GM19035 (cell line): ENCODE results near the gene MBNL1.
A peak's percentile ranks its signal among the peaks of the same experiment; 100 is the strongest.
"Not testable (repeated sequence)": the region's sequence is repeated elsewhere in the genome, so short reads cannot be mapped to it uniquely, and the experiment has no call there.

ENCODE experiments used
- ATAC-seq: cut with Tn5 transposase; IDR thresholded peaks from one replicate; pipeline ENCODE4 v1.9.1; 2021; ENCODE audit not compliant: unreplicated experiment

MBNL1 gene

DNA sequence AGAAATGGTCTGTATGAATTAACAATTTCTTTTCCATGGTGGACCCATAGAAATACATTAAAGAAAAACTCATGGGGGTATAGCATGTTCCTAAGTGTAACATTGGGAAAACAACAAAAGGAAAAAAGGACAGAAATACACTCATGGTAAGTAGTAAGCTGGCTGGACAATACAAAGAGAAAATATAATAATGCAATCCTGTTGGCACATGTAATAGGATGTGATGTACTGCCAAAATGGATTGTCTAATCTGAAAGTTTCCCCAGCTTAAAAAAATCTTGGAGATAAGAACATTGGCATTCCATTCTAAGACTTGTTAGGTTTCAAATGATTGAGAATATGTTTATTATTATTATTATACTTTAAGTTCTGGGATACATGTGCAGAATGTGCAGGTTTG is 128.1 kb downstream of the MBNL1 start:
- ATAC-seq: no peak

DNA sequence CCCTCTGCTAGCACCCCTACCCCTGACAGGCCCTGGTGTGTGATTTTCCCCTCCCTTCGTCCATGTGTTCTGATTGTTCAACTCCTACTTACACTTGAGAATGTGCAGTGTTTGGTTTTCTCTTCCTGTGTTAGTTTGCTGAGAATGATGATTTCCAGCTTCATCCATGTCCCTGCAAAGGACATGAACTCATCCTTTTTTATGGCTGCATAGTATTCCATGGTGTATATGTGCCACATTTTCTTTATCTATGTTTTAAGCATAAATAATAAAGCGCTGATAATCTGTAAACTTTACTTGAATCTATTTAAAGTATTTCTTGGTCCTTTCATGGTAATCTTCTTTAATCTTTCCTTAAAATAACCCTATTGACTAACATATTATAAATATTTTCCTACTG is 128.6 kb downstream of the MBNL1 start:
- ATAC-seq: not testable (repeated sequence)

DNA sequence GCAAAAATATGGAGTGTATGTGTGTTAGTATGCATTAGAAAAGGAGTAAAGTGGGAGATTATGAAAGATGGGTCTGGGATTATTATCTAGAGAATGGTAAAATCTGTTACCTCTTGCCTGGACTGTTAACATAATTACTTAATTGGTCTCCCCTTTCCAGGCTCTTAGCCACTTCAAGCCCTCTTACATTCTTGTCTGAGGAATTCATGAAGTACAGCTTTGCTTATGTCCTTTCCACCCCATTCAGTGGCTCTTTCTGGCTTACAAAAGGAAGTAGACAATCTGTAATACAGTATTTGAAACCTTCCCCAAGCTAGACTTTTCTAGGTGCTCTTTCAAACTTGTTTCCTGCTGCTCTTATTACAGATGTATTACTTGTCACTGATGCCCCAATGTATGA is 129.8 kb downstream of the MBNL1 start:
- no peak for ATAC-seq

DNA sequence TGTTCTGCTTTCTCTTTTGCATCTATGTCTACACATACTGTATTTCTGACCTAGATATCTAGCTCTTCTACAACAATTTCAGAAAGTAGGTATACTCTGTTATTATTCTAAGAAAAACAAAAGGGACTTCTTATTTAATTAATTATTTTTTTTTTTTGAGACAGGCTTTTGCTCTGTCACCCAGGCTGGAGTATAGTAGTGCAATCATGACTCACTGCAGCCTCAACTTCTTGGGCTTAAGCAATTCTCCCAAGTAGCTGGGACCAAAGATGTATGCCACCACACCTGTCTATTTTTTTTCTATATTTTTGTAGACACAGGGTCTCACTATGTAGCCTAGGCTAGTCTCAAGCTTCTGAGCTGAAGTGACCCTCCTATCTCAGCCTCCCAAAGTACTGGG is 130.6 kb downstream of the MBNL1 start:
- no peak for ATAC-seq

DNA sequence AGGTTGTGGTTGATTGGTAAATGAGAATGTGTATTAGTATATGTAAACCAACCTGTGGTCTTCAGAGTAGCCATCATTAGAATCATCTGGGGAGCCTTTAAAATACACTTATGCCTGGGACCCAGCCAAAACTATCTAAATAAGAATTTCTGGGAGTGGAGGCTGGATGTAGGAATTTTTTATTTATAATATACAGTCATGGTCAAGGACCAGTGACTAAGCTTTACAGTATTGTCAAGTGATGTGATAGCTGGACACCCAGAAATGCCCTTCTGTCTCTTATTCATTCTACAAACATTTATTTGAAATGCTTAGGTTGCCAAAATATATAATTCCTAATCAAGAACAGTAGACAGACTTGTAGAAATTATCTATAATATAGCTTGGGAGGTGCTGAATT is 132.2 kb downstream of the MBNL1 start:
- ATAC-seq: no peak

DNA sequence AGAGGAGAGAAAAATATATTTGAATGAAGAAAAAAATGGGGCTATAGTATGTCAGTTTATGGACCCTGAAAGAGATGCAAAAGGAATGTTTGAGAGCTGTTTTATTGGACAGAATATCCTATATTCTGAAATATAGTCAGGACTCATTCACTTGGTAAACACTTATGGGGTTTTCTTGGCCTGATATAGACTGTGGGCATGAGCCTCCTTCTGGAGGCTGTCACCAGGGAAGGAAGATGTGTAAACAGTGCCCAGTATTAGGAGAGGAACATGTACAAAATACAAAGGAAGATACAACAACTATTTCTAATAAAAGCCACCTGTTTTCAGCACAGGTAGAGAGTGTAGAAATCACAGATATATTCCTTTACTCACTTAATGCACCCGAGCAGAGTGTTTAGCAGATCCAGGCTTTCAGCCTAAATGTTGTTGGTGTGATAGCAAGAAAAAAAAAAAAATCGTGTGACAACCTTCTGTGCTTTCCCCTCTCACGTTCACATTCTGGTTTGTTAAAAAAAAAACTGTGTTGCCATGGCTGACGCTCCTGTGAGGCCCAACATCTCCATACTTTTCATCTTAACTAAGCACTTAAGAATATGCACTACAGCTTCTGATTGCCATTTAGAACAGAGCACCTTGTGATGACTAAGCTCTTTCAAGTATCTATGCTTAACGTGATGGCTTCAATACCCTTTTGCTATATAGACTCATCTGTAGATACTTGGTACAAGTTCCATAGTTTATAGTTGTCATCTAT is 134.1 kb downstream of the MBNL1 start:
- peak; percentile 43 for ATAC-seq

DNA sequence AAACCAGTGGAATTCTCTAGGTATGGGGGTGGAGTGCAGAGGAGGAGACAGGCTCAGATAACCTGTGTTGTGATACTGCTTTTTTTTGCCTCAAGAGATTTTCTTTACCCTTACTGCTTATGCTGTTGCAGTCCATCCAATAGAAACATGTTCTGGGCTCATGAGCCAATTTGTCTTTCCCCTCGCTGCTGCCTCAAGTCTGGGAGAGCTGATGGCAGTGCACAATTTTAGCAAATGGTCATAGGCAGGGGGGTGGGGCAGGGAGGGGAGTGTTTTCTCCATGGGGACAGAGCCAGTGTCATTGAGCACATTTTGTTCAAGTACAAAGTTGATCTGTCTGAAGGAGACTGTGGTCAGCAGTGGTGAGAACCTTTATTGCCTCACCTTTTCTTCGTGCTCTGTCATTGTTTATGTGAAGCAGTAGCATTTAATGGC is 134.9 kb downstream of the MBNL1 start:
- ATAC-seq: no peak

DNA sequence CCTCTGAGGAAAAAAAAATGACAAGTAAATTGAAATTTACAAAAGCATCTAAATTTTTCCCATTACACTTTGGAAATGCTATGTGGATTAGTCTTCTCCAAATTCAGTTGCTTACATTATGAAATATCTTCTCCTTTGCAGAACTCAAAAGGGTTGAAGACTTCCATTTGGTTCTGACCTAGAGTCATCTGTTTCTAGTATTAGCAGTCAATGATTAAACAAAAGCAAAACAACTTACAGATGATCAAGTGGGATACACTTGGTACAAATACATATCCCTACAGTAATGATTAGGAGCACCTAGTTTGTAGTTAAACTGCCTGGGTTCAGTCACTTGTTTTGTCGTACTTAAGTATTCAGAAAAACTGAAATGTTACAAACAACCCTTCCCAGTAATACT is 136.2 kb downstream of the MBNL1 start:
- no peak for ATAC-seq

DNA sequence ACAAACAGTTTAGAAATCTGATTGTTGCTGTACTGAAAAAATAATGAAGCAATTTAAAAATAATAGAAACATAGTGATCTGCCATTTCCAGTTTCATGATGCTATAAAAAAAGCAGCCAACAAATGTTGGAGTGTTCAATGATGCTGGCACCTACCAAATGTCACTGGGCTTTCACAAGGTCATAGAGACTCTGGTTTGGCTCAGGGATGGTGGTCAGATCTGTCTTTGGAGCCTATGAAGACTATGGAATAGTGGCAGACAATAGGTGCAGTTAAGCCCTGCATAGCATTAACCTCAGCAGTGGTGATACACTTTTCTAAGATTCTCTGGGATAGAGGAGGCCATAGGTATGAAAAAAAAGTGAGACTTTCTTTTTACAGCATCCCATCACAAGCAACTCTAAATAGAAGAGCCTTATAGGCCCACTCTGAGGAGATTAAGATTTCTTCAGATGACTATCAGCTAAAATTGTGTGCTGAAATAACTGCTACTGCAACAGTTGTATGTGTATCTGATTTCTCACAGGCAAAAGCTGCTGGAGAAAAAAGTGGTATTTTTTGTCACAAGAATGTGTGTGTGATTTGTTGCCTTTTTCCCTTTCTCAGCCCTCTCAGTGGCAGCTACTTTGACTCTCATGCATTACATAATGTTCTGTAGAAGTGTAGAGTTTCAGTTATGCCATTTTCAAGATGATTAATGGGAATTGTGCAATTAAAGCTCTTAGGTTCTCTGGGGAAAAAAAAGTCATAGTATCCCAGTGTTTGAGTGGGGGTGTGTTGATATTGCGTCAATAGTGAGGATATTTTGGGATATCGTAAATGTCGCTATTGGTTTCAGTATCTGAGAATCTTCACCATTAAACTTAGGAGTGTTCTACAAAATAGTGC is 137.4 kb downstream of the MBNL1 start:
- no peak for ATAC-seq

DNA sequence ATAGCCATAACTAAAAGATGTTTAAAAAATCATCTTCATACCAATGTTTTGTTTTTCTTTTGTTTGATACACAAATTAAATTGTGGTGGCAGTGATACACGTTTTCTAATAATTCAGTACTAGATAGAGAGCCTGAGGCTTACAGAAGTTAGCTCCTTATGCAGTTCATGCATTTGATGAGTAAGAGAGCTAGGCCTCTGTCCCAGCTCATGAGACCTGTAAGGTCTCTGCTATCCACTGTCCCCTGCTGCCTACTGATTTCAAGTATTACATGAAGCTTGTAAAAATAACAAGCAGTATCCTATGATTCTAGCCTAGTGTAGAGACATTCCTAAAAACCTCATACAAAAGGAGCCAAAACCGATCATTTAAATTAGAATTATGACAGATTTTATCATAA is 144.5 kb downstream of the MBNL1 start:
- ATAC-seq: no peak

DNA sequence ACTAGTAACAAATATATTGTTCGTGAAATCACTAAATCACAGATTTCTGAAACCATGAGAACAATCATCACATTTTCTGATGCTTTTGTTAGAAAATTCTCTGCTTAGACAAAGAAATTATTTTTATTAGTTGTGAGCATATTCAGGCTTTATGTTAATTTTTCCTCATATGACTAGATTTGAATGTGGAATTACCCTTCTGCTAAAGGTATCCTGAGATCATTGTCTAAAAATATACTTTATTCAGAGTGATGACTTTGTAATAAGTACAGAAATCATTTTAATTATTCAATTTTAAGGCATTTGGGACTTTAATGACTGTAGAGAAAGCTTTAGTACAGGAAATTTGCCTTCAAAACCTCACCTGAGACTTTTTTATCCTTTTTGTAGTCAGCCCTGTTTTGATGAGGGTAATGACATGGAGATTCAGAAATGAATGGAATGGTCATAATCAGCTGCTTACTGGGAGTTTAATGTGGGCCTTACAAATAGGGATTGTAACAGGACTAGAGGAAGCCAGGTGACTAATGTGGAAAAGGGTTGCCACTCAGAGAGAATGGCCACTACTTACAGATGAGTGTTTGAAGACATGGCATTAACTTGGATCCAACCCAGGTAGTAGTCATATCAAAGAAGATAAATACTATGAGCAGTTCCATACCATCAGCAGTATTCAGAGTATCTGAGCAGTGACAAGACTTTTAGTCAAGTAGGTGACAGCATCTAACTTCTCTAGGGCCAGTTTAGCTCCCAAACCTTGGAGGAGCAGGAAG is 148.3 kb downstream of the MBNL1 start:
- ATAC-seq: no peak

DNA sequence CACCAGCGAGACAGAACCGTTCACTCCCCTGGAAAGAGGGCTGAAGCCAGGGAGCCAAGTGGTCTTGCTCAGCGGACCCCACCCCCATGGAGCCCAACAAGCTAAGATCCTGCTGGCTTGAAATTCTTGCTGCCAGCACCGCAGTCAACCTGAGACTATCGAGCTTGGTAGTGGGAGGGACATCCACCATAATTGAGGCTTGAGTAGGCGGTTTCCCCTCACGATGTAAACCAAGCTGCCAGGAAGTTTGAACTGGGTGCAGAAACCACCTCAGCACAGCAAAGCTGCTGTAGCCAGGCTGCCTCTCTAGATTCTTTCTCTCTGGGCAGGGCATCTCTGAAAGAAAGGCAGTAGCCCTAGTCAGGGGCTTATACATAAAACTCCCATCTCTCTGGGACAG is 151.0 kb downstream of the MBNL1 start:
- ATAC-seq: no peak

DNA sequence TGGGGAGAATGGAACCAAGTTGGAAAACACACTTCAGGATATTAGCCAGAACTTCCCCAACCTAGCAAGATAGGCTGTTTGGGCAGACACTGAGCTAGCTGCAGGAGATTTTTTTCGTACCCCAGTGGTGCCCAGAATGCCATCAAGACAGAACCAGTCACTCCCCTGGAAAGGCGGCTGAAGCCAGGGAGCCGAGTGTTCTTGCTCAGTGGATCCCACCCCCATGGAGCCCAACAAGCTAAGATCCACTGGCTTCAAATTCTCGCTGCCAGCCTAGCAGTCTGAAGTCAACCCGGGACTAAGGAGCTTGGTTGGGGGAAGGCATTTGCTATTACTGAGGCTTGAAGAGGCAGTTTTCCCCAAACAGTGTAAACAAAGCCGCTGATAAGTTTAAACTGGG is 152.4 kb downstream of the MBNL1 start:
- ATAC-seq: no peak

DNA sequence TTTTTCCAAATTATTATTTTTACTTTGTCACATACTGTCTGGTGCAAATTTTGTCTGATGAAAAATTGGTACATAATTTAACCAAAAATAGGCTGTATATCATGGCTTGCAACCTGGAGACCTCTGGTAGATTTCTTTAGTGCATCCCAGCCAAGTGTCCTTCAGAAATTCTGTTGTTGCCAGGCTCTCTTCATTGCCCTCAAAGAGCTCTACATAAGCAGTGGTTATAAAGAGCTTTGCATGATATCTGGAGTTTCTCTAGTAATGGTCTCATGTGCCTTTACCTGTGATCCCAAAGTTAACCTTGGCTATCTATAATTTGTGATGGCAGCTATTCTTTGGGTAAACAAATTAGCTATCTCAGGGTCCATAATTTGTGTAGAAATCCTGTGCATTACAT is 157.7 kb downstream of the MBNL1 start:
- ATAC-seq: no peak

DNA sequence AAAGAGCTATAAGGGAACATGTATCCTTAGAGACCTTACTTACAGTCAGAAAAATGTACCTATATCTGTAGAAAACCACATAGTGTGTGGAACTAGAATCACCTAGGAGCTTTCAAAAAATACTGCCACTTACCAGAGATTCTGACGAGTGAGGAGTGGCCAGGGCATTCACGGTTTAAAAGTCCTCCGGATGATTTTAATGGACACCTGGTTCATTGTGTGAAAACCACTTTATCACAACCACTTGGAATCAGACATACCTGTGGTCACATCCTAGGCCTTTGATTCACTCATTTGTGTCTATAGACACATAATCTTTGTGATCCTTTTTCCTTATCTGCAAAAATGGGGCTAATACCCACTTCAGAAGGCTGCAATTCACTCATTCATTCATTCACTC is 159.8 kb downstream of the MBNL1 start:
- ATAC-seq: no peak

DNA sequence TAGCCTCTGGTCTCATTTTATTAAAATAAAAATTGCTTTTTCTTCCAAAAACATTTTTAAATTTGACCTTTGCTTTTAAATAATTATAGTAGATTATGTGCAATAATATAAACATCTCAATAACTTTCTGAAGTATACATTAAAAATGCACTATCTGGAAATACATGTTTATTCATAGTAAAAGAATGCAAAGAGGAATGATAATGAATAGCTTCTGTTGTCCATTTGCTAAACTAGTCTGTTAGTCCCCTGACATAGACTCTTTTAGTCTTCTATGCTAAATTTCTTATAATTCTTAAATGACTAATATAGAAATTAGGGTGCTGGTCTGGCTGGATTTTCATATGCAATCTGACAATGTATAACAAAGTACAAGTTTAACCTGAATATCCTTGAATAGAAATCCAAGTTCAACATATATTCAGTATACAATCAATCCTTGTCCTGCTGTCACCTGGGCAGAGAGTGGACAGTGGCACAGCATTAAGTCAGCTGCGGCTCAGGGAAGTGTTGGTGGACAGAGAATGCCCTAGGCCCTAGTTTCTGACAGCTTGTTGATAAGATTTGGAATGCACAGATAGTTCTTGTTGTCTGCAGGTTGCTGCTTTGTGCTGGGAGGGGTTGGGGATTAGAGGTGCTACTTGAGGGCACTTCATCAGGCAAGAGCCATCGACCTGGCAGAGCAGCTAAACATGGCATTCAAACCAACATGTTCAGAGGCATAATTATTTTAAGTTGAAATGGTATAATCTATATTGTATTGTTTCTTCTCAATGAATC is 161.7 kb downstream of the MBNL1 start:
- ATAC-seq: no peak

DNA sequence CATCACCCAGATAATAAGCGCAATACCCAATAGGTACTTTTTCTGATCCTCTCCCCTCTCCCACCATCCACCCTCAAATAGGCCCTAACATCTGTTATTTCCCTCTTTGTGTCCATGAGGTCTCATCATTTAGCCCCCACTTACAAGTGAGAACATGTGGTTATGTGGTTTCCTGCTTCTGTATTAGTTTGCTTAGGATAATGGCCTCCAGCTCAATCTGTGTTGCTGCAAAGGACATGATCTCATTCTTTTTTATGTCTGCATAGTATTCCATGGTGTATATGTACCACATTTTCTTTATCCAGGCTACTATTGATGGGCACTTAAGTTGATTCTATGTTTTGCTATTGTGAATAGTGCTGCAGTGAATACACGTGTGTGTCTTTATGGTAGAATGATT is 165.4 kb downstream of the MBNL1 start:
- no peak for ATAC-seq

DNA sequence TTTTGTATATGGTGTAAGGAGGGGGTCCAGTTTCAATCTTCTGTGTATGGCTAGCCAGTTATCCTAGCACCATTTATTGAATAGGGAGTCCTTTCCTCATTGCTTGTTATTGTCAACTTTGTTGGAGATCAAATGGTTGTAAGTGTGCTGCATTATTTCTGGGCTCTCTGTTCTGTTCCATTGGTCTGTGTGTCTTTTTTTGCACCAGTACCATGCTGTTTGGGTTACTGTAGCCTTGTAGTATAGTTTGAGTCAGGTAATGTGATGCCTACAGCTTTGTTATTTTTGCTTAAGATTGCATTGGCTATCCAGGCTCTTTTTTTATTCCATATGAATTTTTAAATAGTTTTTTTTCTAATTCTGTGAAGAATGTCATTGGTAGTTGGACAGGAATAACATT is 166.5 kb downstream of the MBNL1 start:
- not testable (repeated sequence) for ATAC-seq

DNA sequence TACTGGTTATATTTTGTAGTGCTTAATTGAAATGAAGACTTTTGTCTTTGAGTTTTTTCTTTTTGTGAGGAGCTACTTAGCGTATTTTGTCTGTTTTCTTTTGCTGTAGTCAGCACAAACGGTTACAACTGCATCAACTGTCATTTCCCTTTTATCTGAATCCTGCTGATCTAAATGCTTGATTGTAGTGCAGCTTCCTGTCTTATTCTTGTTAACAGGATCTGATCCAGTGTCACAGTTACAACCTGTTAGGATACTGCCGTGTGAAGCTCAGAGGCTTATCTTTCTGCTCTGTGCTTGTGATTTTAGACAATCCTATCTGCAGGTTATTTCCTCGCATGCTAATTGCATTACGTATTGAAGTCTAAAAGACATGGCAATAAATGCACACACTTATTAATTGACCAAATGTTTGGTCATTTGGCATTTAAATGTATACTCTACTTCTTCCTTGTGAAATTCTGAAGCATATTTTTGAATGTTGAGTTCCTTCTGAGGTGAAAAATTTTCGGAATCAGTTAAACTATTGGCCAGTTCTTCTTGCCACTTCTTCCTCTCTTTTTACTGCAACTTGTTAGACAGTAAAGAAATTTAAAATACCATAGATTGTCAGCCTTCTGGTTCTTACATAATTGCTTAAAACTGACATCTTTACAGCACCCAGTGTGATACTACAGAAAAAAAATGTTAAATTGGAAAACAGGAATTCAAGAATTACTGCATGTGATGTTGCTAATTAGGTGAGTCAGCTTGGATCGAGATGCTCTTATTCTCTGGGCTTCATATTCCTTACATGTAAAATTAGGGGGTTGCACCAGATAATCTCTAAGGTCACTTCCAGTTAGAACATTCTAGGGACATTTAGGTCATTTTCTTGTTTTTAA is 168.2 kb downstream of the MBNL1 start:
- ATAC-seq: no peak

DNA sequence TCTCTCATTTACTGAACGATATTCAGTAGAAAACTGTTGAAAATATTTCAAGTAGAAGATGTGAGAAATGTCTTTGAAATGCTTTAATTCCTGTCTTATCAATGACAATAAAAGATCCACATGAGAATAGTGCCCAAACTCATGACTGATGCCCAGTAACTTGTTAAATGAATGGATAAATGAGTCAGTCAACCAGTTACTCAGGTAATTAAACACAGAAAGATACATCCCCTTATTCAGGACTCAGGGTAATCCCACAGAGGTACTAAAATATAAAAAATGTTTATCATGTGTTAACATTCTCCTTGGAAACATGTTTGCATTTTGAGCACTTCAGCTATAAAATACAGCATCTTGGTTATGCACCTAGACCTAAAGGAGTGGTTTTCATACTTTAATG is 169.5 kb downstream of the MBNL1 start:
- no peak for ATAC-seq
